Panc1 (cell line): Measurements from ENCODE around the gene MLH3. TPM values are rescaled to one million over a fixed set of nuclear protein-coding genes. Genes with fewer than 3 reads are reported as not detected.

Experiments
- ATAC-seq: fragments of 200-7000 bp; cut with Tn5 transposase; 2 replicates; pipeline ENCODE4 v1.9.1; 2020; ENCODE audit warnings: mild to moderate bottlenecking, moderate library complexity
- BruUV-seq: library from RNA; stranded (reverse); fragments of 400-500 nt; replicated peaks from 2 replicates; lab custom pipeline; 2021; lab: Mats Ljungman, UMichigan
- CTCF ChIA-PET: fragments of 300-600 bp; sonication (Branson Sonifier 250); formaldehyde crosslinking; loops from one replicate; lab custom pipeline; 2022; ENCODE audit warnings: antibody characterized with exemption; lab: Charles Lee
- POLR2A ChIA-PET: fragments of 300-600 bp; sonication (Branson Sonifier 250); formaldehyde crosslinking; loops from one replicate; lab custom pipeline; 2022; ENCODE audit warnings: antibody characterized with exemption; lab: Charles Lee
- DNase-seq: peaks from one replicate; pipeline ENCODE4 v3.0.0-alpha.2; 2010; ENCODE audit warnings: low read depth, low spot score
- H3K27ac ChIP-seq: 2 replicates; pipeline ENCODE4 v1.5.1; 2011; ENCODE audit warnings: mild to moderate bottlenecking, low read length, inconsistent platforms
- H3K27me3 ChIP-seq: fragments of 200-500 bp; sonication (Bioruptor generic); 2 replicates; pipeline ENCODE4 v1.6.0; 2014; ENCODE audit warnings: low read length, inconsistent platforms; ENCODE audit not compliant: control insufficient read depth, insufficient read depth
- H3K36me3 ChIP-seq: fragments of 200-500 bp; sonication (Bioruptor generic); 2 replicates; pipeline ENCODE4 v1.5.1; 2014; ENCODE audit warnings: inconsistent platforms, mild to moderate bottlenecking, low read length, moderate library complexity; ENCODE audit not compliant: control insufficient read depth, insufficient read depth
- H3K4me1 ChIP-seq: 2 replicates; pipeline ENCODE4 v1.5.1; 2011; ENCODE audit warnings: inconsistent platforms, mild to moderate bottlenecking, low read length, moderate library complexity; ENCODE audit not compliant: control insufficient read depth, insufficient read depth
- H3K4me3 ChIP-seq, 2 experiments: 2 replicates each; pipeline ENCODE4 v1.5.1; 2011 to 2012; ENCODE audit warnings: low read depth in 2 of 2, low read length in 2 of 2, mild to moderate bottlenecking in 2 of 2, inconsistent platforms in 1 of 2, moderate library complexity in 1 of 2
- H3K9me3 ChIP-seq: fragments of 200-500 bp; sonication (Bioruptor generic); 2 replicates; pipeline ENCODE4 v1.5.1; 2014; ENCODE audit warnings: low read depth, mild to moderate bottlenecking, inconsistent platforms, low read length, moderate library complexity; ENCODE audit not compliant: control insufficient read depth, insufficient read depth
- CTCF ChIP-seq: fragments of 450-650 bp; IDR thresholded peaks from 2 replicates; pipeline ENCODE4 v1.5.1; 2017; ENCODE audit warnings: mild to moderate bottlenecking
- POLR2AphosphoS5 ChIP-seq: IDR thresholded peaks from 2 replicates; pipeline ENCODE4 v1.6.1; 2012; ENCODE audit warnings: mild to moderate bottlenecking, low read depth, low read length, moderate library complexity
- SIN3A ChIP-seq: IDR thresholded peaks from 2 replicates; pipeline ENCODE4 v1.6.1; 2012; ENCODE audit warnings: low read depth, mild to moderate bottlenecking, low read length, moderate library complexity, borderline replicate concordance; ENCODE audit not compliant: insufficient read depth
- TCF7L2 ChIP-seq: IDR thresholded peaks from 2 replicates; pipeline ENCODE4 v1.6.1; 2011; ENCODE audit warnings: mild to moderate bottlenecking, low read depth, low read length, inconsistent platforms
- in situ Hi-C: cut with HindIII; loops from 2 replicates; pipeline ENCODE4 v1.10.0; 2016; ENCODE audit warnings: low sequenced_read_pairs, low pct_unique_long_range_greater_than_20kb
- intact Hi-C: fragments of 100-400 bp; cut with micrococcal nuclease; formaldehyde crosslinking; loops from one replicate; pipeline ENCODE4 v1.10.0; 2022; ENCODE audit not compliant: unreplicated experiment
- total RNA-seq: library from RNA; stranded (reverse); gene quantifications from one replicate; pipeline ENCODE4 v1.2.1, GENCODE V29; 2021; ENCODE audit not compliant: unreplicated experiment
- TF ChIP-seq, protein P1 (sequence below), 2 experiments: IDR thresholded peaks; 2 replicates each; pipeline ENCODE4 v1.6.1; 2011 to 2012; ENCODE audit warnings: low read depth in 2 of 2, control low read depth in 1 of 2, low read length in 1 of 2, mild to moderate bottlenecking in 1 of 2, moderate library complexity in 1 of 2; ENCODE audit not compliant: insufficient read depth in 1 of 2

The MLH3 gene
- total RNA-seq, 1 experiment from 2014 or later: 17.0 TPM

DNA sequence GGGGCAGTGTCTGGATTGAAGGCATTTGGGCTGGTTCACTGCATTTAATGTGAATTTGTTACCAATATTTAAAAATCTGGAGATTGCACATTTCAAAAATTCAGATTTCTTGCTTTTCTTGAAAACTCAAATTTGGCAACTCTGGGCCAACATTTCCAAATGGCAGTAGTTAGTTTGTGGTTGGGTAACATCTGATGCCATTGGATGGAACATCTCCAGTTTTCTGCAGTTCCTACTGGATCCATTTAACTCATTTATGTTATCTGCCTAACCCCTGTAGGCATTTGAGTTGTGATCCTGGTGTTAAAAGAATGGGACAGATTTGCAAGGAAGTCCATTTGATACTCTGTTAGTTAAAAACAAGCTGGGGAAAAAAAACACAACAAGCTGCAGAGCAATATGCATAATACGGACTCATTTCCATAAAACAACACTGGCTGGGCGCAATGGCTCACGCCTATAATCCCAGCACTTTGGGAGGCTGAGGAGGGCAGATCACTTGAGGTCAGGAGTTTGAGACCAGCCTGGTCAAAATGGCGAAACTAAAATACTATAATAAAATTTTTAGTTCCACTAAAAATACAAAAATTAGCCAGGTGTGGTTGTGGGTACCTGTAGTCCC lies 40.7 kb downstream of the MLH3 start:
- Histone ChIP-seq H3K27ac (no peak overlapping the region), H3K4me1 (no peaks in the 10 kb centered on the region; the same call in 1 of the 2 replicates), H3K9me3 (no peaks in the 10 kb centered on the region), H3K4me3 (no peak overlapping the region), H3K27me3 (no peaks in the 10 kb centered on the region), H3K36me3 (peaks cover 12% of the 10 kb centered on the region)
- CTCF ChIA-PET: no interaction called here
- intact Hi-C loops: no loop called here
- POLR2A ChIA-PET: no interaction called here
- TF ChIP-seq, protein P1, sequence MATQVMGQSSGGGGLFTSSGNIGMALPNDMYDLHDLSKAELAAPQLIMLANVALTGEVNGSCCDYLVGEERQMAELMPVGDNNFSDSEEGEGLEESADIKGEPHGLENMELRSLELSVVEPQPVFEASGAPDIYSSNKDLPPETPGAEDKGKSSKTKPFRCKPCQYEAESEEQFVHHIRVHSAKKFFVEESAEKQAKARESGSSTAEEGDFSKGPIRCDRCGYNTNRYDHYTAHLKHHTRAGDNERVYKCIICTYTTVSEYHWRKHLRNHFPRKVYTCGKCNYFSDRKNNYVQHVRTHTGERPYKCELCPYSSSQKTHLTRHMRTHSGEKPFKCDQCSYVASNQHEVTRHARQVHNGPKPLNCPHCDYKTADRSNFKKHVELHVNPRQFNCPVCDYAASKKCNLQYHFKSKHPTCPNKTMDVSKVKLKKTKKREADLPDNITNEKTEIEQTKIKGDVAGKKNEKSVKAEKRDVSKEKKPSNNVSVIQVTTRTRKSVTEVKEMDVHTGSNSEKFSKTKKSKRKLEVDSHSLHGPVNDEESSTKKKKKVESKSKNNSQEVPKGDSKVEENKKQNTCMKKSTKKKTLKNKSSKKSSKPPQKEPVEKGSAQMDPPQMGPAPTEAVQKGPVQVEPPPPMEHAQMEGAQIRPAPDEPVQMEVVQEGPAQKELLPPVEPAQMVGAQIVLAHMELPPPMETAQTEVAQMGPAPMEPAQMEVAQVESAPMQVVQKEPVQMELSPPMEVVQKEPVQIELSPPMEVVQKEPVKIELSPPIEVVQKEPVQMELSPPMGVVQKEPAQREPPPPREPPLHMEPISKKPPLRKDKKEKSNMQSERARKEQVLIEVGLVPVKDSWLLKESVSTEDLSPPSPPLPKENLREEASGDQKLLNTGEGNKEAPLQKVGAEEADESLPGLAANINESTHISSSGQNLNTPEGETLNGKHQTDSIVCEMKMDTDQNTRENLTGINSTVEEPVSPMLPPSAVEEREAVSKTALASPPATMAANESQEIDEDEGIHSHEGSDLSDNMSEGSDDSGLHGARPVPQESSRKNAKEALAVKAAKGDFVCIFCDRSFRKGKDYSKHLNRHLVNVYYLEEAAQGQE (IDR thresholded peaks at IDR 0.05; ENCODE audit: insufficient read depth in 1 of 2, low read depth in 2 of 2, low read length in 1 of 2): no peak
- TF ChIP-seq POLR2AphosphoS5: no peak
- no peak for TF ChIP-seq TCF7L2
- TF ChIP-seq SIN3A: no peak
- no peak for TF ChIP-seq CTCF
- DNase-seq: no peak
- ATAC-seq: no peak
- BruUV-seq: no TSS peak
- in situ Hi-C loops: no loop called here

DNA sequence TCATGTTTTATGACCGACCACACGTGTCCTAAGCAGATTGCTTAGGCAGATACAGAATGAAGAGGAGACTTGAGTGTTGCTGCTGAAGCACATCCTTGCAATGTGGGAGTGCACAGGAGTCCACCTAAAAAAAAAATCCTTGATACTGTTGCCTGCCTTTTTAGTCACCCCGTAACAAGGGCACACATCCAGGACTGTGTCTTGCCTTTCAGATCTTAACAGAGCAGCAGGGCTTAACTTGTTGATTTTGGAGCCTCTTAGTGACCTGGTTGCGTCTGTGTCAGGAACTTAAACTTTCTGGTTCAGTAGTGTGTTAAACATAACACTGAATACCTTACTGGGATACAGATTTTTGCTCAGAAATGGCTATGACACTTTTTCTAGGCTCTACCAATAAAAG lies 42.1 kb downstream of the MLH3 start:
- no peaks in the 10 kb centered on the region for H3K9me3 ChIP-seq
- intact Hi-C loops: loop anchor here (10.0 kb wide), 1 partner anchor 64 kb away; no protein-coding TSS in a partner anchor
- ChIA-PET CTCF (no interaction called here), POLR2A (no interaction called here)
- H3K4me1 ChIP-seq: peaks cover 1% of the 10 kb centered on the region
- H3K27me3 ChIP-seq: no peaks in the 10 kb centered on the region
- H3K27ac ChIP-seq: no peak overlapping the region
- in situ Hi-C loops: no loop called here
- no peak for DNase-seq
- H3K4me3 ChIP-seq: no peak overlapping the region
- peaks cover 13% of the 10 kb centered on the region for H3K36me3 ChIP-seq
- TF ChIP-seq CTCF (no peak), POLR2AphosphoS5 (no peak; the same call in 1 of the 2 replicates), SIN3A (no peak), TCF7L2 (no peak)
- TF ChIP-seq, protein P1 (IDR thresholded peaks at IDR 0.05; ENCODE audit: insufficient read depth in 1 of 2, low read depth in 2 of 2, low read length in 1 of 2): no peak
- no TSS peak for BruUV-seq
- ATAC-seq: no peak
